ENCODE results near the gene CASS4. TPM values are rescaled to one million over a fixed set of nuclear protein-coding genes. Genes with fewer than 3 reads are reported as not detected.

CASS4 gene
- total and polyA plus RNA-seq, 3 donors from 2014 or later = 0.79 to 1.8 (median 0.92) TPM

DNA sequence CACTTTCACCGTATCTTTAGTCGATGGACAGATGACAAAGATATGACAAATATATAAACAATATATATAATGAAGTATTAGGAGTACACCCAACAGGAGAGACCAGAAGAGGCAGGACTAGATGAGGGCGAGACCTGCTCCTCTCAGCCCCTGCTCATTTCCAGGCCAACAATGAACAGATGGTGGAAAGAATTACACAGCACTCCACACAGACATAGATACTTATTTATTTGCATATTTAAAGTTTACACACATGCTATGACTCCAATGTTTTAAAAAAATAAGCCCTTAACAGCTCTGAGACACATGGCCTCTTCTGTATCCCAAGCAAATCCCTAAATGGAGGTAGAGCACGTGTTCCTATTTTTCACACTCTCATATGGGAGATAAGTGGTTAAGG lies 42.9 kb upstream of the CASS4 start:
- no peaks in the 10 kb centered on the region for H3K9me3 ChIP-seq
- intact Hi-C loops (cut with DNase I; ENCODE audit: low total_unique reads) = no loop called here
- H3K4me1 ChIP-seq = no peaks in the 10 kb centered on the region
- no peak overlapping the region for H3K4me3 ChIP-seq
- H3K27me3 ChIP-seq = no peaks in the 10 kb centered on the region
- TF ChIP-seq POLR2A (IDR thresholded peaks at IDR 0.05) = no peak
- TF ChIP-seq, protein P1, sequence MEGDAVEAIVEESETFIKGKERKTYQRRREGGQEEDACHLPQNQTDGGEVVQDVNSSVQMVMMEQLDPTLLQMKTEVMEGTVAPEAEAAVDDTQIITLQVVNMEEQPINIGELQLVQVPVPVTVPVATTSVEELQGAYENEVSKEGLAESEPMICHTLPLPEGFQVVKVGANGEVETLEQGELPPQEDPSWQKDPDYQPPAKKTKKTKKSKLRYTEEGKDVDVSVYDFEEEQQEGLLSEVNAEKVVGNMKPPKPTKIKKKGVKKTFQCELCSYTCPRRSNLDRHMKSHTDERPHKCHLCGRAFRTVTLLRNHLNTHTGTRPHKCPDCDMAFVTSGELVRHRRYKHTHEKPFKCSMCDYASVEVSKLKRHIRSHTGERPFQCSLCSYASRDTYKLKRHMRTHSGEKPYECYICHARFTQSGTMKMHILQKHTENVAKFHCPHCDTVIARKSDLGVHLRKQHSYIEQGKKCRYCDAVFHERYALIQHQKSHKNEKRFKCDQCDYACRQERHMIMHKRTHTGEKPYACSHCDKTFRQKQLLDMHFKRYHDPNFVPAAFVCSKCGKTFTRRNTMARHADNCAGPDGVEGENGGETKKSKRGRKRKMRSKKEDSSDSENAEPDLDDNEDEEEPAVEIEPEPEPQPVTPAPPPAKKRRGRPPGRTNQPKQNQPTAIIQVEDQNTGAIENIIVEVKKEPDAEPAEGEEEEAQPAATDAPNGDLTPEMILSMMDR (IDR thresholded peaks at IDR 0.05) = no peak
- H3K27ac ChIP-seq = no peak overlapping the region
- WGBS, 2 donors = 81 to 89% methylated on average over 4 of the region's 4 CpGs
- no peak for DNase-seq
- no peaks in the 10 kb centered on the region for H3K36me3 ChIP-seq (ENCODE audit: low read depth, missing control alignments)

DNA sequence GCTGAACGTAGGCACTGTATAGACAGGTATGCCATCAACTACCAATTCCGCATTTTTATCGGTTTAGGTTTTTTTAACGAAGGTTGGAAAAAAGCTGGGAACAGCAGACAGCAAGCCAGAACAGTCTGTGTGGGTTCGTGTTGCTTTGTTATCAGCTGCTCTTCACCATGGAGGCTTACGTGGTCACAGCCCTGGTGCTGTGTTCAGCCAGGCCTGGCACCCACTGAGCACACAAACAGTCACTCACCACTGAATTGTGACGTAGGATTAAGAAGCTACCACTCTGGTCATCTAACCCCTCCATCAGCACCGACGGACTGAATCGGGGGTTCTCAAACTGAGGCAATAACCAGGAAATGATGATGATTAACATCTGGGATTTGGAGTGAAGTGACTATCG lies 40.1 kb upstream of the CASS4 start:
- Histone ChIP-seq H3K36me3 (ENCODE audit: low read depth, missing control alignments) (no peaks in the 10 kb centered on the region), H3K27ac (no peak overlapping the region), H3K9me3 (no peaks in the 10 kb centered on the region), H3K27me3 (no peaks in the 10 kb centered on the region), H3K4me1 (no peaks in the 10 kb centered on the region), H3K4me3 (no peak overlapping the region)
- DNase-seq = no peak
- intact Hi-C loops (cut with DNase I; ENCODE audit: low total_unique reads) = no loop called here
- TF ChIP-seq, protein P1 (IDR thresholded peaks at IDR 0.05) = no peak
- no peak for TF ChIP-seq POLR2A (IDR thresholded peaks at IDR 0.05)
- 93 to 95% methylated on average over 11 of the region's 11 CpGs for WGBS, 2 donors

DNA sequence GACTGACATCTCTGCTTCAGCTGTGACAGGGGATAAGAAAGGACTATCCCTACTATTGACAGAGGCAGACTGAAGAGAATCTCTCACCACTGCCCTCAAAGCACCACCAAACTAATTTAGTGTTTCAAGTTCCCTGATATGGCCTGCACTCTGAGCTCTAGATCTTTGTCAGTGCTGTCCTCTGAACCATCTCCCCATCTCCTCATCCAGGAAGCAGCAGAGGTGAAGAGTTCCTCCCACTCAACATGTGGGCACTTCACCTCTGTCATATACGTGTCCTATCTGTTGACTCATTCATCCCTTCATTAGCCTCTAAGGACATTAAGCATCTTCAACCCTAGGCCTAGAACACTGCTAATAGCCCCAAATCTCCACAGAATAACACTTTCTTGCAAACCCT lies 39.2 kb upstream of the CASS4 start:
- no peak overlapping the region for H3K4me3 ChIP-seq
- no peaks in the 10 kb centered on the region for H3K4me1 ChIP-seq
- DNase-seq = no peak
- H3K36me3 ChIP-seq (ENCODE audit: low read depth, missing control alignments) = no peaks in the 10 kb centered on the region
- intact Hi-C loops (cut with DNase I; ENCODE audit: low total_unique reads) = no loop called here
- 80 to 83% methylated on average over 1 of the region's 1 CpG for WGBS, 2 donors
- no peaks in the 10 kb centered on the region for H3K27me3 ChIP-seq
- no peak overlapping the region for H3K27ac ChIP-seq
- H3K9me3 ChIP-seq = no peaks in the 10 kb centered on the region
- TF ChIP-seq POLR2A (IDR thresholded peaks at IDR 0.05) = no peak
- TF ChIP-seq, protein P1 (IDR thresholded peaks at IDR 0.05) = no peak

DNA sequence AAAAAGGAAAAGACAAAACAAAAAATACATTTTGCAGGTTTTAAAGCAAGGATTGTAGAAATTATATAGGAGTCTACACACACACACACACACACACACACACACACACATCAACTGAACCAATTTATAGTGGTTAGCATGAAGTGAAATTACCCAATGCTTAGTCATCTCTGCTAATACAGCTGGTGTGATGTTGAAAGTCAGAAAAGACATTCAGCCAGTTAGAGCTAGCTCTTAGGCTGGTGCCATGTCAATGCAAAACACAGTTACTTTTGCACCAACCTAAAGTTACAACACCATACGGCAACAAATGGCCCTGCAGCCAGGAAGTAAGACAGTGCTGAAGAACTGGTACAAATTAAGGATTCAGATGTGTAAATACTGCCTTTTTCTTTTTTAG lies 38.1 kb upstream of the CASS4 start:
- intact Hi-C loops (cut with DNase I; ENCODE audit: low total_unique reads) = no loop called here
- Histone ChIP-seq H3K27me3 (no peaks in the 10 kb centered on the region), H3K27ac (no peak overlapping the region), H3K9me3 (no peaks in the 10 kb centered on the region), H3K4me3 (no peak overlapping the region), H3K36me3 (ENCODE audit: low read depth, missing control alignments) (no peaks in the 10 kb centered on the region), H3K4me1 (no peaks in the 10 kb centered on the region)
- no peak for DNase-seq
- WGBS, 2 donors = 54 to 61% methylated on average over 1 of the region's 1 CpG
- TF ChIP-seq, protein P1 (IDR thresholded peaks at IDR 0.05) = no peak
- no peak for TF ChIP-seq POLR2A (IDR thresholded peaks at IDR 0.05)

DNA sequence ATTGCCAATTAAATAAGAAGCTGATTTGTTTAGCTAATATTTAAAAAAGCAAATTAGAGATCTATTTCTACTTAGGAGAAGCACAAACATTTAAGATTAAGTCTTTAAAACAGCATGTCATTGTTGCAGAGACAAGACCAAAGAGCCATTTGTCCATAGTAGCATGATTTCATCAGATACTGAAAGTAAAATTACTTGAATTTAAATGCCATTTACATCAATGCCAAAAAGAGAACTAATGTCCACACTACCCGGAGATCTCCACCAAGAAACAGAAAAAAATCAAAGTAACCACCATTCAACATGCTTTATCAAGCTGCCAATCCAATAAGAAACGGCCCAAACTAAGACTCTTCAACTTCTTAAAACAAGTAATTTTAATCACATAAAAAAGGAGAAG lies 35.7 kb upstream of the CASS4 start:
- H3K4me1 ChIP-seq = no peaks in the 10 kb centered on the region
- TF ChIP-seq, protein P1 (IDR thresholded peaks at IDR 0.05) = no peak
- TF ChIP-seq POLR2A (IDR thresholded peaks at IDR 0.05) = no peak
- WGBS, 2 donors = 85 to 89% methylated on average over 2 of the region's 2 CpGs
- intact Hi-C loops (cut with DNase I; ENCODE audit: low total_unique reads) = no loop called here
- H3K9me3 ChIP-seq = no peaks in the 10 kb centered on the region
- no peak overlapping the region for H3K4me3 ChIP-seq
- H3K27me3 ChIP-seq = no peaks in the 10 kb centered on the region
- no peak overlapping the region for H3K27ac ChIP-seq
- DNase-seq = no peak
- H3K36me3 ChIP-seq (ENCODE audit: low read depth, missing control alignments) = no peaks in the 10 kb centered on the region
